Activated B cell treated with CpG ODN at 0.5 μM for 24 hours (primary cell): ENCODE data around the gene HTR1B. TPM values are rescaled to one million over a fixed set of nuclear protein-coding genes. Genes with fewer than 3 reads are reported as not detected.

Experiments used
- ATAC-seq: fragments of 200-7000 bp; cut with Tn5 transposase; one replicate; pipeline ENCODE4 v1.10.0; 2021; ENCODE audit warnings: low read depth, mild to moderate bottlenecking, moderate library complexity
- CTCF ChIA-PET: fragments of 350-600 bp; sonication (Branson Sonifier 250); formaldehyde crosslinking; loops from one replicate; lab custom pipeline; 2021; ENCODE audit warnings: antibody characterized with exemption; lab: Charles Lee
- POLR2A ChIA-PET: fragments of 350-600 bp; sonication (Branson Sonifier 250); formaldehyde crosslinking; loops from one replicate; lab custom pipeline; 2021; ENCODE audit warnings: antibody characterized with exemption; lab: Charles Lee
- DNase-seq: peaks from one replicate; pipeline ENCODE4 v3.0.0; 2022
- H3K27ac Mint-ChIP-seq: one replicate; pipeline ENCODE4 v1.8.0; 2020; ENCODE audit warnings: mixed read lengths
- H3K27me3 Mint-ChIP-seq: one replicate; pipeline ENCODE4 v1.8.0; 2021; ENCODE audit warnings: mixed read lengths
- H3K36me3 Mint-ChIP-seq: one replicate; pipeline ENCODE4 v1.8.0; 2021; ENCODE audit warnings: low read depth, mixed read lengths
- H3K4me1 Mint-ChIP-seq: one replicate; pipeline ENCODE4 v1.8.0; 2021; ENCODE audit warnings: mixed read lengths
- H3K4me3 Mint-ChIP-seq: one replicate; pipeline ENCODE4 v1.8.0; 2020; ENCODE audit warnings: mild to moderate bottlenecking, mixed read lengths
- H3K9me3 Mint-ChIP-seq: one replicate; pipeline ENCODE4 v1.8.0; 2020; ENCODE audit warnings: mixed read lengths
- CTCF ChIP-seq: fragments of 200-600 bp; IDR thresholded peaks from one replicate; pipeline ENCODE4 v1.8.0; 2022; ENCODE audit warnings: antibody characterized with exemption, mild to moderate bottlenecking
- intact Hi-C: fragments of 100-400 bp; cut with micrococcal nuclease; formaldehyde crosslinking; loops from one replicate; pipeline ENCODE4 v1.15.1; 2024
- total RNA-seq: library from RNA; stranded (reverse); gene quantifications from 2 replicates; pipeline ENCODE4 v1.2.3, GENCODE V29; 2022

Gene HTR1B
- total RNA-seq, 1 donor from 2014 or later, result not detected

DNA sequence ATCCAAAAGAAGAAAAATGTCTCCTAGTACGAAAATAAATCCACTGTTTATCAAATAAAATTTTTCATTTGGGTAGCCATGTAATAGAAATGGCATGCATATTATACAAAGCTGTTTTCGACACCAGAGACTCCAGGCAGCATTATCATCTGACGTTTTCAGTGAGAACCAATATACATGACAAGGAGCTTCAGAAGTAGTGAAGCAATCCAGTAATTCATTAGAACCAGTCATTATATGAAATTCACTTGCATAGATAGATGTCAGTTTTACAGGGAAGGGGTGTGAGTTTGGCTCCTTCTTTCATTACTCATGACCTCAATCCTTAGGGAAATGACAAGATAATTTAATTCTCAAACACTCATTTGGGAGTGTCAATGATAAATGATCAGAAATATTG lies 14.7 kb downstream of the HTR1B start:
- H3K27ac Mint-ChIP-seq, result no peak overlapping the region
- H3K36me3 Mint-ChIP-seq, result no peaks in the 10 kb centered on the region
- ChIA-PET POLR2A (no interaction called here), CTCF (no interaction called here)
- H3K4me1 Mint-ChIP-seq, result no peaks in the 10 kb centered on the region
- H3K4me3 Mint-ChIP-seq, result no peak overlapping the region
- no peak for TF ChIP-seq CTCF
- intact Hi-C loops, result no loop called here
- ATAC-seq (no peak), DNase-seq (no peak)
- no peaks in the 10 kb centered on the region for H3K9me3 Mint-ChIP-seq
- no peaks in the 10 kb centered on the region for H3K27me3 Mint-ChIP-seq

DNA sequence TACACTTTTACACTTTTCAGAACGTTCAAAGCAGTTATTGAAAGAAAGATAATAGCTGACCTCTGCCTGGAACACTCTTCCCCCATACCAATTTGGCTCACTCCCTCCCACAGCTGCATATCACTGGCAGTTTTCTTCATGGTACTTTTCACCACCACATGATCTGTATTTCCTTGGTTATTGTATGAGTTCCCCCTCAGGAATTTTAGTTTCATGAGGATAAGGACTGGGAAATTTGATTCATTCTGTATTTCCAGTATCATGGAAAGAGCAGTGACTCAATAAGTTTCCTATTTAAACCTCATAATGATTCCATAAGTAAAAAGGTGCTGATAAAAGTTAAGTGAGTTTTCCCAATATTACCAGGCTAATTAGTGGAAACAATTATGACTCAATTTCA lies 16.0 kb downstream of the HTR1B start:
- no peak overlapping the region for H3K27ac Mint-ChIP-seq
- H3K4me1 Mint-ChIP-seq, result no peaks in the 10 kb centered on the region
- no peaks in the 10 kb centered on the region for H3K36me3 Mint-ChIP-seq
- no peaks in the 10 kb centered on the region for H3K9me3 Mint-ChIP-seq
- ChIA-PET POLR2A (no interaction called here), CTCF (no interaction called here)
- no peak overlapping the region for H3K4me3 Mint-ChIP-seq
- intact Hi-C loops, result no loop called here
- no peaks in the 10 kb centered on the region for H3K27me3 Mint-ChIP-seq
- TF ChIP-seq CTCF, result no peak
- ATAC-seq, result no peak
- no peak for DNase-seq

DNA sequence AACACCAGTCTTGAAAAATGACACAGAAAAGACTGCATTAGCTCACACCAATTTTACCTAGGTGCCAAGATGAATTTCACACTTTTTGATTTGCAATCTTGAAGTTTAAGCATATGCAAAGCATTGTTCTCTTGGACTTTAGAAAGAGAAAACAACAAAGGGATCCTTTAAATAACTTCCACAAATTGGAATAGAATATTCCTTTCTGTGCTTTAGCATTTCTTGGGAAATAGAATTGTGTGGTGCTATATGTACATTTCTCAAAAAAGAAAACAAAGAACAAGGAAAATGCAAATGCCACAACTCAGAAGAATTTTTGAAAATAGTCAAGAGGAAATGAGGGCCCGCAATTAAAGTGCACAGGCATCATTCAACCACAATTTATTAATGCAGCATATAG lies 17.0 kb downstream of the HTR1B start:
- ChIA-PET POLR2A (no interaction called here), CTCF (no interaction called here)
- H3K4me3 Mint-ChIP-seq, result no peak overlapping the region
- no peaks in the 10 kb centered on the region for H3K4me1 Mint-ChIP-seq
- no peak for DNase-seq
- no peak for TF ChIP-seq CTCF
- no peak overlapping the region for H3K27ac Mint-ChIP-seq
- H3K36me3 Mint-ChIP-seq, result no peaks in the 10 kb centered on the region
- H3K9me3 Mint-ChIP-seq, result no peaks in the 10 kb centered on the region
- H3K27me3 Mint-ChIP-seq, result no peaks in the 10 kb centered on the region
- ATAC-seq, result no peak
- intact Hi-C loops, result no loop called here

DNA sequence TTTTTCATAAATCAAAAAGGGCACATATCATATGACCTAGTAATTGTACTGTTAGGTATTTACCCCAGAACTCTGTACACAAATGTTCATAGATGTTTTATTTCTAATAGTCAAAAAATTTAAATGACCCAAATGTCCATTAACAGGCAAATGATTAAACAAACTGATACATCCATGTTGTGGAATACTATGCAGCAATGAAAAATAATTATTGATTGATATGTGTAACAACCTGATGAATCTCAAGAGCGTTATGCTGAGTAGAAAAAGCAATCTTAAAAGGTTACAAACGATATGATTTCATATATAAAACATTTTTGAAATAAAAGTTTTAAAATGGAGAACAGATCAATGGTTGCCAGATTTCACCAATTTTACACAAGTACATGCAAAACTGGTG lies 18.1 kb downstream of the HTR1B start:
- no peak for ATAC-seq
- no peak for DNase-seq
- Mint-ChIP-seq H3K4me3 (no peak overlapping the region), H3K27me3 (no peaks in the 10 kb centered on the region), H3K4me1 (no peaks in the 10 kb centered on the region), H3K27ac (no peak overlapping the region), H3K9me3 (no peaks in the 10 kb centered on the region), H3K36me3 (no peaks in the 10 kb centered on the region)
- intact Hi-C loops, result no loop called here
- CTCF ChIA-PET, result no interaction called here
- no peak for TF ChIP-seq CTCF
- POLR2A ChIA-PET, result no interaction called here

GRCh38 chr6:77440206-77440976 lies 22.9 kb downstream of the HTR1B start:
- Mint-ChIP-seq H3K9me3 (no peaks in the 10 kb centered on the region), H3K36me3 (no peaks in the 10 kb centered on the region), H3K27me3 (no peaks in the 10 kb centered on the region), H3K4me1 (no peaks in the 10 kb centered on the region), H3K4me3 (no peak overlapping the region), H3K27ac (no peak overlapping the region)
- ATAC-seq, result no peak
- TF ChIP-seq CTCF, result no peak
- intact Hi-C loops, result no loop called here
- no peak for DNase-seq
- CTCF ChIA-PET, result no interaction called here
- POLR2A ChIA-PET, result no interaction called here
